Mucosa of rectum (tissue), 2 donors: ENCODE results near the gene PYGM.
A peak's percentile ranks its signal among the peaks of the same experiment; 100 is the strongest.

Experiments
- H3K27ac ChIP-seq, 2 donors: one replicate each; pipeline ENCODE4 v1.7.0; 2013; ENCODE audit warnings: inconsistent platforms in 2 of 2, low read depth in 2 of 2, low read length in 2 of 2
- H3K27me3 ChIP-seq, 2 donors: one replicate each; pipeline ENCODE4 v1.7.0; 2013; ENCODE audit warnings: low read length in 2 of 2; ENCODE audit not compliant: control insufficient read depth in 2 of 2, insufficient read depth in 2 of 2
- H3K36me3 ChIP-seq, 2 donors: one replicate each; pipeline ENCODE4 v1.7.0; 2013; ENCODE audit warnings: low read length in 2 of 2; ENCODE audit not compliant: control insufficient read depth in 2 of 2, insufficient read depth in 2 of 2
- H3K4me1 ChIP-seq, 2 donors: one replicate each; pipeline ENCODE4 v1.7.0; 2013; ENCODE audit warnings: low read length in 2 of 2, mild to moderate bottlenecking in 1 of 2; ENCODE audit not compliant: control insufficient read depth in 2 of 2, insufficient read depth in 2 of 2
- H3K4me3 ChIP-seq, 2 donors: one replicate each; pipeline ENCODE4 v1.7.0; 2013; ENCODE audit warnings: low read length in 2 of 2
- H3K9ac ChIP-seq, 2 donors: one replicate each; pipeline ENCODE4 v1.7.0; 2013; ENCODE audit warnings: low read length in 2 of 2, low read depth in 1 of 2, mild to moderate bottlenecking in 1 of 2
- H3K9me3 ChIP-seq, 2 donors: one replicate each; pipeline ENCODE4 v1.7.0; 2013; ENCODE audit warnings: low read length in 2 of 2; ENCODE audit not compliant: control insufficient read depth in 2 of 2
- donor health status: healthy.
- donor health status: Normal muscosa, but diverticular disease.

The PYGM gene

GRCh38 chr11:64777449-64778222 lies 17.9 kb upstream of the PYGM start:
- H3K27me3 ChIP-seq, result no peaks in the 10 kb centered on the region
- H3K9ac ChIP-seq, result peak overlapping the region; percentile 89 to 92
- H3K4me1 ChIP-seq, result peaks cover 22 to 26% of the 10 kb centered on the region in 2 donors
- peaks cover 44 to 45% of the 10 kb centered on the region in 2 donors for H3K36me3 ChIP-seq
- H3K4me3 ChIP-seq, result peak overlapping the region; percentile 96 to 97
- no peaks in the 10 kb centered on the region for H3K9me3 ChIP-seq
- peak overlapping the region; percentile 99 for H3K27ac ChIP-seq

DNA sequence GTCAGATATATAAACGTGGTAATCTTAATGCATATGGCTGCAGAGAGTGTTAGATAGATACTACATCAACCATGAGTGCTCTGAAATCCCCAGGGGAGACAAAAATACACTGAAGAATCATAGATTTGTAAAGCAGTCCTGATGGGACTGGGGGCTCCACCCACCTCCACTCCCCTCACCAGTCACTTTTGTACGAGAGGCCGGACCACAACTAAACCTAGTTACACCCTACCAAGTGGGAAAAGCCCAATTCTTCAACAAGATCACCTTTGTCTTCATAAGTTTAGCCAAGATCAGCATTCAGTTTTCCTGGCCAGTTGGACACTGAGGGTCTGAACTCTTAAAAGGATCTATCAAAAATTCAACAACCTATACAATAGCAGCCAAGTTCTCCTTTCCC lies 17.1 kb upstream of the PYGM start:
- H3K9ac ChIP-seq, result peak overlapping the region; percentile 87 to 92
- no peaks in the 10 kb centered on the region for H3K27me3 ChIP-seq
- peak overlapping the region; percentile 70 to 77 for H3K27ac ChIP-seq
- peaks cover 48 to 51% of the 10 kb centered on the region in 2 donors for H3K36me3 ChIP-seq
- peak overlapping the region; percentile 96 to 97 for H3K4me3 ChIP-seq
- no peaks in the 10 kb centered on the region for H3K9me3 ChIP-seq
- peaks cover 22 to 28% of the 10 kb centered on the region in 2 donors for H3K4me1 ChIP-seq

GRCh38 chr11:64776425-64776824 lies 16.7 kb upstream of the PYGM start:
- Histone ChIP-seq H3K9me3 (no peaks in the 10 kb centered on the region), H3K4me1 (peaks cover 22 to 28% of the 10 kb centered on the region in 2 donors), H3K27me3 (no peaks in the 10 kb centered on the region), H3K36me3 (peaks cover 51 to 55% of the 10 kb centered on the region in 2 donors), H3K27ac (no peak overlapping the region), H3K4me3 (peak overlapping the region in 1 of 2 donors; percentile 96), H3K9ac (peak overlapping the region; percentile 34 to 87)

DNA sequence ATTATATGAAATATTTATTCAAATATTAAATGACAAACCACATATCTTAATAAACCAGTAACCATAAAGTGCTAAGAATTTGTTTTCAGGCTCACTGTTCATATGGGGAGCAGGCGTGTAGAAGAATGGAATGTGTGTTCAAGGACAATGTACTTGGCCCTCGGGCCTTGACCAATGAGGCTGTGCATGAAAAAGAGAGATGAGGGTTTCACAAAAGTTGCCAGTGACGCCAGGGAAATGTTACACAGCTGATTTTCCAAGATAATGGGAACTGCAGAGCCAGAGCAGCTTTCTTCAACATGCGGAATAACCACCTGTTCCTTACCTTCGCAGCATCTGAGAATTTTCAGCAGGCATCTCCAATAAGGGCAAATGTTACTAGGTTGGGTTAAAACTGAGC lies 14.4 kb upstream of the PYGM start:
- peaks cover 19 to 24% of the 10 kb centered on the region in 2 donors for H3K4me1 ChIP-seq
- H3K9ac ChIP-seq, result no peak overlapping the region
- no peaks in the 10 kb centered on the region for H3K9me3 ChIP-seq
- H3K27me3 ChIP-seq, result no peaks in the 10 kb centered on the region
- peaks cover 72 to 78% of the 10 kb centered on the region in 2 donors for H3K36me3 ChIP-seq
- no peak overlapping the region for H3K4me3 ChIP-seq
- no peak overlapping the region for H3K27ac ChIP-seq

- Histone ChIP-seq H3K27me3 (no peaks in the 10 kb centered on the region), H3K9me3 (no peaks in the 10 kb centered on the region), H3K36me3 (peaks cover 89 to 95% of the 10 kb centered on the region in 2 donors), H3K4me3 (peak overlapping the region in 1 of 2 donors; percentile 29), H3K9ac (no peak overlapping the region), H3K27ac (no peak overlapping the region), H3K4me1 (peaks cover 18 to 26% of the 10 kb centered on the region in 2 donors)
Observed at GRCh38 chr11:64772303-64773018, 12.7 kb upstream of the PYGM start.

DNA sequence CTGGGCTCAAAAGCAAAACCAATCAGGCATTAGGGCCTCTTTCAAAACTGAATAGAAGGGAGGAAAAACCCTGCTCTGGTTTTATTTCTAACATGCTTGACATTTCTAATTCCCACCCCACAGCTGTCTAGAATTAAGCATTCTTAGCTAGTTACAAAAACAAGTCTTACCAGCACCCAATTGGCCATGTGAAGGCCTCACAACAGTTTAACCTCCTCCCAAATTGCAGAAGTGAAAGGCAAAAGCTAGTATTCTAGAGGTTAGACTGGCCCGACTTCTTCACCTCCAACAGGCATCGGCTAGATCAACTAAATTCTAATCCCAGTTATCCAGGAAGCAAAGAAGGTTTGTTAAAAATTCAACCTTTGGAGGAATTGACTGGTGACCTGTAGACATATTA lies 12.1 kb upstream of the PYGM start:
- Histone ChIP-seq H3K27ac (no peak overlapping the region), H3K9me3 (no peaks in the 10 kb centered on the region), H3K4me1 (peaks cover 12 to 20% of the 10 kb centered on the region in 2 donors), H3K36me3 (peaks cover 89 to 97% of the 10 kb centered on the region in 2 donors), H3K9ac (no peak overlapping the region), H3K27me3 (no peaks in the 10 kb centered on the region), H3K4me3 (no peak overlapping the region)

DNA sequence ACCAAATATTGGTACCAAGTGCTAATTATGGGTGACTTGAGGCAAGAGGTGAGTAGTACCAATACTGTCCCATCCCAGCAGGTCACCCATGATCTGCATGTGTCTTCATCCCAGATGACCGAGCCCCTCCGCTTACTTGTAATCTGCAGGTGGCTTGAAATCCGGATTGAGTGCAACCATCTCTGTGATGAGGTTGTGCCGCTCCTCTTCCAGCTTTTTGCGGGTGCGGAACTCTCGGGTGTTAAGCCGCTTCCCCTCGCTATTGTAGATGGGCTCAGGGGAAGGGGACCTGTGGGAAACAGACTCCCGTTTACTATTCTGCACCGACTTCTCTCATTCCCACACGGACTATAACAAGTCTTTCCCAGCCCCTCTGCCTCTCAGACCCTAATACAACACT lies 10.3 kb upstream of the PYGM start:
- no peaks in the 10 kb centered on the region for H3K27me3 ChIP-seq
- peaks cover 83 to 93% of the 10 kb centered on the region in 2 donors for H3K36me3 ChIP-seq
- H3K9ac ChIP-seq, result no peak overlapping the region
- no peak overlapping the region for H3K4me3 ChIP-seq
- H3K4me1 ChIP-seq, result peaks cover 2 to 11% of the 10 kb centered on the region in 2 donors
- H3K27ac ChIP-seq, result no peak overlapping the region
- no peaks in the 10 kb centered on the region for H3K9me3 ChIP-seq

DNA sequence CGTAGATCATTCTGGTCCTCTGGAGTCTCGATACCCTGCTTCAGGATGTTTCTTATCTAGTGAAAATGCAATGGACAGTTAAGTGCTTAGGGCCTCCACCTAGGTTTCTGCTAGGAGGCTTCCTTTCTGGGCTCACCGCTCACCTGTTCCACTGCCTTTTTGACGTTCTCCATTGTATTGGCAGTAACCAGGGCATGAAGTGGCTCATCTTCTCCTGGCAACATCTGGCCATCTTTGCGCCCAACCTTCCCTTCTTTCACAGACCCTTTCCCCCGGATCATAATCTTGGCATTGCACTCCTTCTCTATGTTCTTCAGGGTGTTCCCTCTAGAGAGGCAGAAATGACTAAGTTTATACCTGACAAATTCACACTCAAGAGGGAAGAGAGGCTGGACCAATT lies 9.5 kb upstream of the PYGM start:
- Histone ChIP-seq H3K27me3 (no peaks in the 10 kb centered on the region), H3K4me3 (no peak overlapping the region), H3K9ac (no peak overlapping the region), H3K9me3 (no peaks in the 10 kb centered on the region), H3K27ac (no peak overlapping the region), H3K36me3 (peaks cover 84 to 94% of the 10 kb centered on the region in 2 donors), H3K4me1 (peaks cover 2 to 16% of the 10 kb centered on the region in 2 donors)

- Histone ChIP-seq H3K9me3 (no peaks in the 10 kb centered on the region), H3K36me3 (peaks cover 84 to 94% of the 10 kb centered on the region in 2 donors), H3K4me1 (peaks cover 4 to 22% of the 10 kb centered on the region in 2 donors), H3K9ac (no peak overlapping the region), H3K4me3 (no peak overlapping the region), H3K27me3 (no peaks in the 10 kb centered on the region), H3K27ac (no peak overlapping the region)
Observed at GRCh38 chr11:64768300-64768694, 8.5 kb upstream of the PYGM start.
